Liver (tissue), 3 donors: ENCODE measurements around the gene KCND2.

Source experiments
- EGR1 ChIP-seq, 2 donors: IDR thresholded peaks; 2 replicates each; pipeline ENCODE4 v1.6.1; 2016 to 2018; ENCODE audit warnings: antibody characterized with exemption in 2 of 2, low read depth in 2 of 2
- GABPA ChIP-seq, 2 donors: IDR thresholded peaks in 1 of 2; conservative IDR thresholded peaks in 1 of 2; 2 replicates each; pipeline ENCODE4 v1.6.1; 2016; ENCODE audit warnings: antibody characterized with exemption in 2 of 2, mild to moderate bottlenecking in 1 of 2, moderate library complexity in 1 of 2
- HNF4A ChIP-seq, 2 donors: conservative IDR thresholded peaks; 2 replicates each; pipeline ENCODE4 v1.6.1; 2016; ENCODE audit warnings: antibody characterized with exemption in 2 of 2, mild to moderate bottlenecking in 2 of 2
- JUND ChIP-seq, 2 donors: IDR thresholded peaks; 2 replicates each; pipeline ENCODE4 v1.6.1; 2016; ENCODE audit warnings: antibody characterized with exemption in 2 of 2
- NR2F2 ChIP-seq: IDR thresholded peaks from 2 replicates; pipeline ENCODE4 v1.6.1; 2016; ENCODE audit warnings: antibody characterized with exemption
- RAD21 ChIP-seq, 2 donors: IDR thresholded peaks; 2 replicates each; pipeline ENCODE4 v1.6.1; 2016; ENCODE audit warnings: antibody characterized with exemption in 2 of 2, mild to moderate bottlenecking in 2 of 2
- REST ChIP-seq: IDR thresholded peaks from 2 replicates; pipeline ENCODE4 v1.6.1; 2016; ENCODE audit warnings: antibody characterized with exemption, mild to moderate bottlenecking
- RXRA ChIP-seq, 2 donors: IDR thresholded peaks; 2 replicates each; pipeline ENCODE4 v1.6.1; 2017 to 2018; ENCODE audit warnings: antibody characterized with exemption in 2 of 2, mild to moderate bottlenecking in 1 of 2
- SP1 ChIP-seq: IDR thresholded peaks from 2 replicates; pipeline ENCODE4 v1.6.1; 2018; ENCODE audit warnings: antibody characterized with exemption, mild to moderate bottlenecking
- TAF1 ChIP-seq: conservative IDR thresholded peaks from 2 replicates; pipeline ENCODE4 v1.6.1; 2016; ENCODE audit warnings: antibody characterized with exemption, mild to moderate bottlenecking
- TF ChIP-seq, protein P1 (sequence below): fragments of 150-350 bp; IDR thresholded peaks from 2 replicates; pipeline ENCODE4 v1.5.1; 2017; ENCODE audit warnings: improper control_type of control experiment, low read depth, low read length; ENCODE audit not compliant: missing input control
- TF ChIP-seq, protein P2 (sequence below): IDR thresholded peaks from 2 replicates; pipeline ENCODE4 v1.6.1; 2016; ENCODE audit warnings: antibody characterized with exemption
- TF ChIP-seq, protein P3 (sequence below): IDR thresholded peaks from 2 replicates; pipeline ENCODE4 v1.6.1; 2016; ENCODE audit warnings: antibody characterized with exemption
- donor health status: healthy.
- donor health status: healthy.

GRCh38 chr7:120370954-120371353 lies 98.0 kb downstream of the KCND2 start:
- TF ChIP-seq, protein P1, sequence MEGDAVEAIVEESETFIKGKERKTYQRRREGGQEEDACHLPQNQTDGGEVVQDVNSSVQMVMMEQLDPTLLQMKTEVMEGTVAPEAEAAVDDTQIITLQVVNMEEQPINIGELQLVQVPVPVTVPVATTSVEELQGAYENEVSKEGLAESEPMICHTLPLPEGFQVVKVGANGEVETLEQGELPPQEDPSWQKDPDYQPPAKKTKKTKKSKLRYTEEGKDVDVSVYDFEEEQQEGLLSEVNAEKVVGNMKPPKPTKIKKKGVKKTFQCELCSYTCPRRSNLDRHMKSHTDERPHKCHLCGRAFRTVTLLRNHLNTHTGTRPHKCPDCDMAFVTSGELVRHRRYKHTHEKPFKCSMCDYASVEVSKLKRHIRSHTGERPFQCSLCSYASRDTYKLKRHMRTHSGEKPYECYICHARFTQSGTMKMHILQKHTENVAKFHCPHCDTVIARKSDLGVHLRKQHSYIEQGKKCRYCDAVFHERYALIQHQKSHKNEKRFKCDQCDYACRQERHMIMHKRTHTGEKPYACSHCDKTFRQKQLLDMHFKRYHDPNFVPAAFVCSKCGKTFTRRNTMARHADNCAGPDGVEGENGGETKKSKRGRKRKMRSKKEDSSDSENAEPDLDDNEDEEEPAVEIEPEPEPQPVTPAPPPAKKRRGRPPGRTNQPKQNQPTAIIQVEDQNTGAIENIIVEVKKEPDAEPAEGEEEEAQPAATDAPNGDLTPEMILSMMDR, result no peak
- TF ChIP-seq GABPA (IDR thresholded peaks at IDR 0.05 in 1 of 2, conservative IDR thresholded peaks at IDR 0.05 in 1 of 2) (no peak), REST (no peak), SP1 (no peak), NR2F2 (no peak), RAD21 (IDR thresholded peaks at IDR 0.05) (no peak), HNF4A (conservative IDR thresholded peaks at IDR 0.05) (no peak), EGR1 (IDR thresholded peaks at IDR 0.05; ENCODE audit: low read depth in 2 of 2) (no peak), RXRA (IDR thresholded peaks at IDR 0.05) (no peak), TAF1 (no peak), JUND (IDR thresholded peaks at IDR 0.05) (no peak)
- TF ChIP-seq, protein P2, sequence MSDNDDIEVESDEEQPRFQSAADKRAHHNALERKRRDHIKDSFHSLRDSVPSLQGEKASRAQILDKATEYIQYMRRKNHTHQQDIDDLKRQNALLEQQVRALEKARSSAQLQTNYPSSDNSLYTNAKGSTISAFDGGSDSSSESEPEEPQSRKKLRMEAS, result no peak
- TF ChIP-seq, protein P3, sequence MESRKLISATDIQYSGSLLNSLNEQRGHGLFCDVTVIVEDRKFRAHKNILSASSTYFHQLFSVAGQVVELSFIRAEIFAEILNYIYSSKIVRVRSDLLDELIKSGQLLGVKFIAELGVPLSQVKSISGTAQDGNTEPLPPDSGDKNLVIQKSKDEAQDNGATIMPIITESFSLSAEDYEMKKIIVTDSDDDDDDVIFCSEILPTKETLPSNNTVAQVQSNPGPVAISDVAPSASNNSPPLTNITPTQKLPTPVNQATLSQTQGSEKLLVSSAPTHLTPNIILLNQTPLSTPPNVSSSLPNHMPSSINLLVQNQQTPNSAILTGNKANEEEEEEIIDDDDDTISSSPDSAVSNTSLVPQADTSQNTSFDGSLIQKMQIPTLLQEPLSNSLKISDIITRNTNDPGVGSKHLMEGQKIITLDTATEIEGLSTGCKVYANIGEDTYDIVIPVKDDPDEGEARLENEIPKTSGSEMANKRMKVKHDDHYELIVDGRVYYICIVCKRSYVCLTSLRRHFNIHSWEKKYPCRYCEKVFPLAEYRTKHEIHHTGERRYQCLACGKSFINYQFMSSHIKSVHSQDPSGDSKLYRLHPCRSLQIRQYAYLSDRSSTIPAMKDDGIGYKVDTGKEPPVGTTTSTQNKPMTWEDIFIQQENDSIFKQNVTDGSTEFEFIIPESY, result no peak
